Activated CD4-positive, alpha-beta memory T cell treated with anti-CD3 and anti-CD28 coated beads, Interleukin-2, amount 10 ng/mL, durations not matched to agents 7 days and 5 days (primary cell): ENCODE results near the gene ELAVL2. TPM values are rescaled to one million over a fixed set of nuclear protein-coding genes. Genes with fewer than 3 reads are reported as not detected.

Experiments used
- CTCF ChIA-PET: fragments of 350-600 bp; sonication (Branson Sonifier 250); formaldehyde crosslinking; loops from one replicate; lab custom pipeline; 2021; ENCODE audit warnings: antibody characterized with exemption, inconsistent platforms; lab: Charles Lee
- POLR2A ChIA-PET: fragments of 350-600 bp; sonication (Branson Sonifier 250); formaldehyde crosslinking; loops from one replicate; lab custom pipeline; 2021; ENCODE audit warnings: antibody characterized with exemption; lab: Charles Lee
- DNase-seq: peaks from one replicate; pipeline ENCODE4 v3.0.0-alpha.2; 2020
- H3K27ac Mint-ChIP-seq: one replicate; pipeline ENCODE4 v1.8.0; 2021; ENCODE audit warnings: mild to moderate bottlenecking, mixed read lengths
- H3K27me3 Mint-ChIP-seq: one replicate; pipeline ENCODE4 v1.8.0; 2021; ENCODE audit warnings: mixed read lengths
- H3K36me3 Mint-ChIP-seq: one replicate; pipeline ENCODE4 v1.8.0; 2021; ENCODE audit warnings: low read depth, mixed read lengths
- H3K4me1 Mint-ChIP-seq: one replicate; pipeline ENCODE4 v1.8.0; 2021; ENCODE audit warnings: mixed read lengths
- H3K4me3 Mint-ChIP-seq: one replicate; pipeline ENCODE4 v1.8.0; 2021; ENCODE audit warnings: mild to moderate bottlenecking, mixed read lengths
- H3K9me3 Mint-ChIP-seq: one replicate; pipeline ENCODE4 v1.8.0; 2021; ENCODE audit warnings: mixed read lengths
- total RNA-seq, 2 experiments: library from RNA; stranded (reverse); gene quantifications; one replicate each; pipeline ENCODE4 v1.2.3, GENCODE V29; 2021

ELAVL2 gene
- total RNA-seq, 2 experiments from 2014 or later = not detected

DNA sequence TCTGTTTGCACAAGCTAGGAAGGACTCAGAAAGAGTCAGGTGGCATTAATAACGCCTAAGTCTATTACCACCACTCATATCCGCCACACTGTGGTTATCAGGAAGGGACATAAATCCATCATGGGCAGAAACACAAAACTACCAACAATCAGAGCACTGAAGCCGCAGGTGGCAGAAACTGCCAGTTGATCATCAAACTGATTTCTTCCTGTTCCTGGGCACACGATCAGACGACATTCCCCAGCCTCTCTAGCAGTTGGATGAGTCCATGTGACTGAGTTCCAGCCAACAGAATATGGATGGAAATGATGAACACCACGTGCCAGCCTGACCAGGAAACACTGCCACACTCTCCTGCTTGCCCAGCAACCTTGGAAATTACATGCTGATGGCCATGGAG lies 181.7 kb downstream of the ELAVL2 start:
- no peak overlapping the region for H3K4me3 Mint-ChIP-seq

DNA sequence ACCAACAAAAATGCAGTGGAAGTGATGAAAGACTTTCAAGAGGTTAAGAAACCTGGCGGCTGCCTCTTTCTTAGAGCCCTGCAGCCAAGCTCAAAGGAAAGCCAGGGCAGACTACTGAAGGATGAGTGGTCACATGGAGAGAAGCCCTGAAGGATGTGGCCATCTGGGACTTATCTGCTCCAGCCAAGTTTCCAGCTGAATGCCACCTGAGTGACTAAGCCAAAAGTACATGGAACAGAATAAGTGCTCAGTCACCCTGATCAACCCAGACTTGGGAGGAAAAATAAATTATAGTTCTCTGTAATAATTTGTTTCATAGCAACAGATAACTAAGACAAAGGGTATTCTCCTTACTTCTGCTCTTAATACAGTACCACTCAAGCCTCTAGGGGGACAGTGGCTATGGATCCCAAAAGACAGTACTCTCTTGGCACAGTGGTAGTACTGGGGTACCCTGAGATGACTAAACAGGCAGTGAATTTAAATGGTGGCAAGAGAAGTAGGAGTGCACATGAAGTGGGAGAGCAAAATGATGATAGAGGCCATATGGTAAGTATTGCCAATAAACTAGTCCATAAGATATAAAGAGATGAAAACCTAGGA lies 182.3 kb downstream of the ELAVL2 start:
- no peak overlapping the region for H3K4me3 Mint-ChIP-seq
- POLR2A ChIA-PET = no interaction called here
- no peaks in the 10 kb centered on the region for H3K27me3 Mint-ChIP-seq
- H3K36me3 Mint-ChIP-seq = no peaks in the 10 kb centered on the region
- no peak overlapping the region for H3K27ac Mint-ChIP-seq
- no peak for DNase-seq
- CTCF ChIA-PET = no interaction called here
- H3K9me3 Mint-ChIP-seq = peaks cover 2% of the 10 kb centered on the region
- H3K4me1 Mint-ChIP-seq = no peaks in the 10 kb centered on the region

More for the DNA sequence above, 181.7 kb downstream of the ELAVL2 start:
- ChIA-PET CTCF (no interaction called here), POLR2A (no interaction called here)
- H3K27me3 Mint-ChIP-seq = no peaks in the 10 kb centered on the region
- DNase-seq = no peak
- H3K9me3 Mint-ChIP-seq = peaks cover 2% of the 10 kb centered on the region
- no peaks in the 10 kb centered on the region for H3K36me3 Mint-ChIP-seq
- no peaks in the 10 kb centered on the region for H3K4me1 Mint-ChIP-seq
- no peak overlapping the region for H3K27ac Mint-ChIP-seq
